ENCODE measurements around the gene ANAPC7.
A peak's percentile ranks its signal among the peaks of the same experiment; 100 is the strongest.
"Not testable (repeated sequence)": the region's sequence is repeated elsewhere in the genome, so short reads cannot be mapped to it uniquely, and the experiment has no call there.

Gene ANAPC7

GRCh38 chr12:110444455-110444854 is 40.9 kb upstream of the ANAPC7 start:
- H3K4me3 ChIP-seq (replicated peaks; ENCODE audit: insufficient read depth, low read length): no peak overlapping the region
- no peaks in the 10 kb centered on the region for H3K27me3 ChIP-seq (ENCODE audit: insufficient read depth, poor library complexity, severe bottlenecking)
- H3K27ac ChIP-seq (replicated peaks): no peak overlapping the region
- TF ChIP-seq POLR2AphosphoS5 (IDR thresholded peaks at IDR 0.05; ENCODE audit: low read depth) (no peak), SPI1 (IDR thresholded peaks at IDR 0.05; ENCODE audit: borderline replicate concordance, low read depth) (no peak), GABPA (IDR thresholded peaks at IDR 0.05; ENCODE audit: low read depth) (no peak)
- TF ChIP-seq, protein P1, sequence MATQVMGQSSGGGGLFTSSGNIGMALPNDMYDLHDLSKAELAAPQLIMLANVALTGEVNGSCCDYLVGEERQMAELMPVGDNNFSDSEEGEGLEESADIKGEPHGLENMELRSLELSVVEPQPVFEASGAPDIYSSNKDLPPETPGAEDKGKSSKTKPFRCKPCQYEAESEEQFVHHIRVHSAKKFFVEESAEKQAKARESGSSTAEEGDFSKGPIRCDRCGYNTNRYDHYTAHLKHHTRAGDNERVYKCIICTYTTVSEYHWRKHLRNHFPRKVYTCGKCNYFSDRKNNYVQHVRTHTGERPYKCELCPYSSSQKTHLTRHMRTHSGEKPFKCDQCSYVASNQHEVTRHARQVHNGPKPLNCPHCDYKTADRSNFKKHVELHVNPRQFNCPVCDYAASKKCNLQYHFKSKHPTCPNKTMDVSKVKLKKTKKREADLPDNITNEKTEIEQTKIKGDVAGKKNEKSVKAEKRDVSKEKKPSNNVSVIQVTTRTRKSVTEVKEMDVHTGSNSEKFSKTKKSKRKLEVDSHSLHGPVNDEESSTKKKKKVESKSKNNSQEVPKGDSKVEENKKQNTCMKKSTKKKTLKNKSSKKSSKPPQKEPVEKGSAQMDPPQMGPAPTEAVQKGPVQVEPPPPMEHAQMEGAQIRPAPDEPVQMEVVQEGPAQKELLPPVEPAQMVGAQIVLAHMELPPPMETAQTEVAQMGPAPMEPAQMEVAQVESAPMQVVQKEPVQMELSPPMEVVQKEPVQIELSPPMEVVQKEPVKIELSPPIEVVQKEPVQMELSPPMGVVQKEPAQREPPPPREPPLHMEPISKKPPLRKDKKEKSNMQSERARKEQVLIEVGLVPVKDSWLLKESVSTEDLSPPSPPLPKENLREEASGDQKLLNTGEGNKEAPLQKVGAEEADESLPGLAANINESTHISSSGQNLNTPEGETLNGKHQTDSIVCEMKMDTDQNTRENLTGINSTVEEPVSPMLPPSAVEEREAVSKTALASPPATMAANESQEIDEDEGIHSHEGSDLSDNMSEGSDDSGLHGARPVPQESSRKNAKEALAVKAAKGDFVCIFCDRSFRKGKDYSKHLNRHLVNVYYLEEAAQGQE (IDR thresholded peaks at IDR 0.05; ENCODE audit: insufficient replicate concordance, low read depth): no peak
- TF ChIP-seq, protein P2, sequence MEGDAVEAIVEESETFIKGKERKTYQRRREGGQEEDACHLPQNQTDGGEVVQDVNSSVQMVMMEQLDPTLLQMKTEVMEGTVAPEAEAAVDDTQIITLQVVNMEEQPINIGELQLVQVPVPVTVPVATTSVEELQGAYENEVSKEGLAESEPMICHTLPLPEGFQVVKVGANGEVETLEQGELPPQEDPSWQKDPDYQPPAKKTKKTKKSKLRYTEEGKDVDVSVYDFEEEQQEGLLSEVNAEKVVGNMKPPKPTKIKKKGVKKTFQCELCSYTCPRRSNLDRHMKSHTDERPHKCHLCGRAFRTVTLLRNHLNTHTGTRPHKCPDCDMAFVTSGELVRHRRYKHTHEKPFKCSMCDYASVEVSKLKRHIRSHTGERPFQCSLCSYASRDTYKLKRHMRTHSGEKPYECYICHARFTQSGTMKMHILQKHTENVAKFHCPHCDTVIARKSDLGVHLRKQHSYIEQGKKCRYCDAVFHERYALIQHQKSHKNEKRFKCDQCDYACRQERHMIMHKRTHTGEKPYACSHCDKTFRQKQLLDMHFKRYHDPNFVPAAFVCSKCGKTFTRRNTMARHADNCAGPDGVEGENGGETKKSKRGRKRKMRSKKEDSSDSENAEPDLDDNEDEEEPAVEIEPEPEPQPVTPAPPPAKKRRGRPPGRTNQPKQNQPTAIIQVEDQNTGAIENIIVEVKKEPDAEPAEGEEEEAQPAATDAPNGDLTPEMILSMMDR (IDR thresholded peaks at IDR 0.05; ENCODE audit: insufficient read depth, low read length): no peak
- no peak for DNase-seq (ENCODE audit: low read depth in 1 of 2, low spot score in 1 of 2)

DNA sequence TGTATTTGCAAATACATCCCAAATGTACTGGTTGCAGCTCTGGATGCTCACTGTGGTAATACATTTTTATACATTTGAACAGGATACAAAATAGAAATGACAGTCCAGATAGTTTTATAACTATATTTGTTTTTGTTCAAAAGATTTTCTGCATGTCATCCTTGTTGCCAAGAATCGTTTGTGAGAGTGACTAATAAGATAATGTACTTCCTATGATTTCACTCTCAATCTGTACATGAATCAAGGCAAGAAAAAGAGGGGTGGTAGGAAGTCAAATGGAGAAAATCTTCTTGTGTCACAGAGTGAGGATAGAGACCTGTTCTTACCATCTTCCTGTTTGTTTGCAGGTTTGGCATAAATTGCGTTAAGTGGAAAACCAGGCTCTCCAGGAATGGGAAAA is 32.7 kb upstream of the ANAPC7 start:
- DNase-seq (ENCODE audit: low read depth in 1 of 2, low spot score in 1 of 2): no peak
- H3K27ac ChIP-seq (replicated peaks): no peak overlapping the region
- TF ChIP-seq SPI1 (IDR thresholded peaks at IDR 0.05; ENCODE audit: borderline replicate concordance, low read depth) (no peak), POLR2AphosphoS5 (IDR thresholded peaks at IDR 0.05; ENCODE audit: low read depth) (no peak), GABPA (IDR thresholded peaks at IDR 0.05; ENCODE audit: low read depth) (no peak)
- TF ChIP-seq, protein P2 (IDR thresholded peaks at IDR 0.05; ENCODE audit: insufficient read depth, low read length): no peak
- TF ChIP-seq, protein P1 (IDR thresholded peaks at IDR 0.05; ENCODE audit: insufficient replicate concordance, low read depth): no peak
- H3K27me3 ChIP-seq (ENCODE audit: insufficient read depth, poor library complexity, severe bottlenecking): no peaks in the 10 kb centered on the region
- no peak overlapping the region for H3K4me3 ChIP-seq (replicated peaks; ENCODE audit: insufficient read depth, low read length)

- Histone ChIP-seq H3K4me3 (replicated peaks; ENCODE audit: insufficient read depth, low read length) (peak overlapping the region; percentile 40), H3K27ac (replicated peaks) (no peak overlapping the region; the same call in 1 of the 2 replicates)
These were observed 28.6 kb upstream of the ANAPC7 start for GRCh38 chr12:110431957-110432587.

GRCh38 chr12:110429676-110430075 is 26.2 kb upstream of the ANAPC7 start:
- not testable (repeated sequence) for DNase-seq (ENCODE audit: low read depth in 1 of 2, low spot score in 1 of 2); H3K4me3 ChIP-seq (replicated peaks; ENCODE audit: insufficient read depth, low read length); H3K27ac ChIP-seq (replicated peaks)

More at GRCh38 chr12:110431957-110432587, 28.6 kb upstream of the ANAPC7 start:
- no peaks in the 10 kb centered on the region for H3K27me3 ChIP-seq (ENCODE audit: insufficient read depth, poor library complexity, severe bottlenecking)
- no peak for DNase-seq (ENCODE audit: low read depth in 1 of 2, low spot score in 1 of 2)
- TF ChIP-seq, protein P2 (IDR thresholded peaks at IDR 0.05; ENCODE audit: insufficient read depth, low read length): no peak
- TF ChIP-seq SPI1 (IDR thresholded peaks at IDR 0.05; ENCODE audit: borderline replicate concordance, low read depth) (no peak), GABPA (IDR thresholded peaks at IDR 0.05; ENCODE audit: low read depth) (no peak), POLR2AphosphoS5 (IDR thresholded peaks at IDR 0.05; ENCODE audit: low read depth) (no peak)
- TF ChIP-seq, protein P1 (IDR thresholded peaks at IDR 0.05; ENCODE audit: insufficient replicate concordance, low read depth): no peak

More at GRCh38 chr12:110429676-110430075, 26.2 kb upstream of the ANAPC7 start:
- H3K27me3 ChIP-seq (ENCODE audit: insufficient read depth, poor library complexity, severe bottlenecking): not testable (repeated sequence)

Measured in HL-60 (cell line).